NCI-H128 (cell line): ENCODE data around the gene HTRA1.

ENCODE experiments used
- DNase-seq: peaks from one replicate; lab custom pipeline; 2025; ENCODE audit not compliant: unreplicated experiment; lab: John Stamatoyannopoulos, UW

Gene HTRA1

DNA sequence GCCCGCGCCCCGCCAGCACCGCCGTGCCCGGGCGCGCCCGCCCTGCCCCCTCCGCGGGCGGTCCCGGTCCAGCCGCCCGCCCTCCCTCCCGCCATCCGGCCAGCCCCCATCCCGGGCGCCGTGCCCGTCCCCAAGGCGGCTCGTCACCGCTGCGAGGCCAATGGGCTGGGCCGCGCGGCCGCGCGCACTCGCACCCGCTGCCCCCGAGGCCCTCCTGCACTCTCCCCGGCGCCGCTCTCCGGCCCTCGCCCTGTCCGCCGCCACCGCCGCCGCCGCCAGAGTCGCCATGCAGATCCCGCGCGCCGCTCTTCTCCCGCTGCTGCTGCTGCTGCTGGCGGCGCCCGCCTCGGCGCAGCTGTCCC is at the start of gene HTRA1:
TSS of gene HTRA1 (plus strand) at position 187 of the 362 bp plus-strand sequence. CDS start at position 287, 100 bp downstream.
- DNase-seq, result no peak

DNA sequence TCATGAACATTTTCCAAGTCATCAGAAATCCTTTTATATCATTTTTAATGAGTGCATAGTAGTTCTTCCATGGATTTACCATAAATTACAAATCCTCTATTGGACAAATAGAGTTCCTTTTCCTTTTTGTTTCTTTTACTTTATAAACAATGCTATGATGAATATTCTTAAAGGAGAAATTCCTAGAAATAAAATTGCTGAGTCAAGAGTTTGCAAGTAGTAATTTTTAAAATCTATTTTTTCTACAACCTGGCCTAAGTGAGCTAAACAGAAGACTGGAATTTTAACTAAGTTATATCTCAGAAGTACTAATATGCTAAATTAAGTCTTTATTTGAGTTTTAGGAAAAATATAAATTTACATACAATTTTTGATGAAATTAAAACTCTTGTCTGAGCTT is 48.0 kb upstream of the HTRA1 start:
- DNase-seq, result no peak

DNA sequence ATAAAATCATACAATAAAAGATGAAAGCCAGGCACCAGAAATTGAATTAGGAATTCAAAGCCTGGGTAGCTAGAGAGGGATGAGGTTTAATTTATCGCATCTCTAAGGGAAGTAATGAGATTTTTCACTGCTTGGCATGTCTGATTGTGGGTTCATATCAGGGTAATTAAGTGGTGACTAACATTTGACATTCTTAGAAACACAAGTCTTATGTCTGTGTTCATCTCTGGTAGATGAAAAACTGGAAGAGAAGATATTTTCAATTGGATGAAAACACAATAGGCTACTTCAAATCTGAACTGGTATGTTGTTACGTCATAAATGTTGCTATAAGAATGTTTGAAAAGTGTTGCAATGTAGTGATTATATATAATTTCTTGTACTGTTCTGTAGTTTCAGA is 43.7 kb upstream of the HTRA1 start:
- no peak for DNase-seq

DNA sequence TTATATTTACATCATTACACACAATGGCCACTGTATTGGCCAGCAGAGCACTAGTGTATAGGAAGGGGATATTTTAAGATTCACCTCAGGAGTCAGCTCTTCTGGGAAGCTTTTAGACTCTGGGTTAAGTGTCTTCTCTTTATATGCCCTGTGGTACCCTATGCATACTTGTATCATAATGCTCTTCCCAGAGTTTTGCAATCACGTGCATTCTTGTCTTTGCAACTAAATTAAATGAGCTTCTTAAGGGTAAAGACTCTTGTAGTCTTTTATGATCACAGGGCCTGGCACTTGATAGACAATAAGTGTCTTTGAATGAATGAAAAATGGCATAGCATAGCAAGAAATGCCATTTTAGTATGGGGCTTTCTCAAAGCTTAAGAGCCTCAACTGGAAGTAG is 42.3 kb upstream of the HTRA1 start:
- DNase-seq, result no peak

DNA sequence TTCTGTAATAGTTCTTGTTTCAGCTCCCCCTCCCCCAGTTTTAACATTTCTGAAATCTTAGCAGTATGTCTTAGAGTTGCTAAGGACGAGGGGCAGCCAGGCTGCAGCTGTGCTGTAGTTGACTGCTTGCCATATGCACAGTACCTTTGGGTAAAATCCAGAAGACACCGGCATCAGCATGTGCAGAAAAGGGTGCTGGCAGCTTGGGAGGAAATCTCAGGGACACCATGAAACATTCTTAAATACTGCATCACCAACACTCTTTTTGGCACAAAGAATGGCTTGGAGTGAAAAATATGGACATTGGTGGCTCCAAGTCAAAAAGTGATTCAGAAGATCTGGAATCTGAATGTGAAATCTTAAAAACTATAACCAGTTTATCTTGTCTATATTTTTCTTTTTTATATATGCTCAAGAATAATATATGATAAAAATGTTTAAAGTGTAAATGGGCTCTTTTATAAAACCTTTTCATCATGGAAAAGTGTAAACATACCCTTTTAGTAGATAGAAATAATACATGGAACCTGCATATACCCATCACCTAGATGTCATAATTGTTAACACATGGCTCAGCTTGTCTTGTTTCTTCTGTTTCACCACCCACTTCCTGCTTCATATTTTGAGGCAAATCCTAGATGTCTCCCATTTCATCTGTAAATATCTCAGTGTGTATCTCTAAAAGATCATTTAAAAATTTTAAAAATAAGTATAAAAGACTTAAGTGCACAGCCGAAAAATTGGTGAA is 41.3 kb upstream of the HTRA1 start:
- no peak for DNase-seq

DNA sequence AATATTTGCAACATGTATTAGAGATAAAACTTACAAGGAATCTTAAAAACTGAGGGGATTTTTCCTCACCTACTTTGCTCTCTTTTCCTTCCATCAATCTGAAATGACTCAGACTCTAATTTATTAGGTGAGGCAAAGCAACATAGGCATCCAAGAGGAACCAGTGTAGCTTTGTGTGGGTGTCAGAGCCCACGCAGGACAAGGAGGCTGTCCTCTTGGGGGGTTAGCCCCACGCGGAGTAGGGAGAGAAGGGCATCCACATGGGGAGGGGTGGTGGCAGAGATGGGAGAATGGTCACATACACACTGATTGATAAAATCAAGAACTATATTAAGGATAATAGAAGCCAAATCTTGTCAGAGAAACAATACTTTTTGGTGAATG is 40.7 kb upstream of the HTRA1 start:
- DNase-seq, result no peak

DNA sequence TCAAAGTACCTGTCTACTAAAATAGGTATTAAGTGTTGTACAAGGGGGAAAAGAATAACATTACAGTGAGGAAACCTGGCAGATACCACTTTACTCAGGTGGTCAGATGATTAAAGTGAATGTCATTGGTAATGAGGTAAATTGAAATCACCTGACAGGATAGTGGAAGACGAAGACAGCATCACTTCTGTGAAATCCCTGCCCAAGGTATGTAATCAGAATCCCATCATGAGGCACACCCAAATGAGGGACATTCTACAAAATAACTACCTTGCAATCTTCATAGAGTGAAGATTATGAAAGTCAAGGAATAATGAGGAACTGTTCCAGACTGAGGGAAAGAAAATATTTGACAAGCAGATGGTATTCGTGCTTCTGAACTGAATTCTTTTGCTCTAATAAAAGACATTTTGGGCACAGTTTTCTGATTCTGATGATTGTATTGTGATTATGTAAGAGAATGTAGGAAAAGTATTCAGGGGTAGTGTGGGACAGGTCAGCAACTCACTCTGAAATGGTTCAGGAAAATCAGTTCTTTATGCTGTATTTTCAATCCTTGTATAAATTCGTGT is 40.2 kb upstream of the HTRA1 start:
- no peak for DNase-seq

DNA sequence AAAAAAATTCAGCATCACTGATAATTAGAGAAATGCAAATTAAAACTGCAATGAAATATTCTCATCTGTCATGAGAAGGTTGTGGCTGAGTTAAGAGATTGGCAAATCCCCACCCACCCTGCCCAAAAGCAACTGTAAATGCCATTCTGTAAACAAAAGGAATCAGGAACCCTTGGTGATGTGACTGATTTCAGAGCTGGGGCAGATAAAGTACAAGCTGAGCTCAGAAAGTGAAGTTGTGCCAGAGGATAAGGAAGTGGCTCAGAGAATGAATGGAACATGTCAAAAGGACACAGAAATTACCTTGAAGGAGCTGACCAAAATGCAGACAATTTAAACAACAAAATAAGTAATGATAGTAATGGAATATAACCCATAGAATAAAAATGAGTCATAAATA is 39.6 kb upstream of the HTRA1 start:
- DNase-seq, result no peak

DNA sequence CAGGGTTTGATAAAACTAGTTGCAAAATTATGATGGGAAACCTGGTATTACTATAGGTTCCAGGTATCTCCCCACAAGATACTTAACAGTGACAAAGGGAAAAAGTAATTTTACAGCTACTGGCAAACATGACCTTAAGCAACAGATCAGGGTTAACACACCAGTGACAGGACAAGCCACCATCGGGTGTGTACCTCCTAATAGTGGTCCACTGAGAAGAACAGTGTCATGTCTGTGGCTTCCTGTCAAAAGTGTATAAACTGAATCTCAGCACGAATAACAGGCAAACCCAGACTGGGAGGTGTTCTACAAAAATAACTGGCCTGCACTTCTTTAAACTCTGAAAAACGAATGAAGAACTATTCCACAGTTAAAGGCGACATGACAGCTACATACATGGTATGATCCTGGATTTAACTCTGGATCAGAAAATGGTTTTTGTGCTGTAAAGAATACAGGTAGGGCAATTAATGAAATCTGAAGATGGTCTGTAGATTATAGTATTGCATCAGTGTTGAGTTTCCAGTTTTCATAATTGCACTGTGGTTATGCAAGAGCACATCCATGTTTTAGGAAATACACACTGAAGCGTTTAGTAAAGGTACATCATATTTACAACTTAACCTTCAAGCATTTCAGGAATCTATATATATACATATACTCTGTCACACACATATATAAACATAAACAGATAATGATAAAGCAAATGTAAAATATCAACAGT is 38.9 kb upstream of the HTRA1 start:
- no peak for DNase-seq

DNA sequence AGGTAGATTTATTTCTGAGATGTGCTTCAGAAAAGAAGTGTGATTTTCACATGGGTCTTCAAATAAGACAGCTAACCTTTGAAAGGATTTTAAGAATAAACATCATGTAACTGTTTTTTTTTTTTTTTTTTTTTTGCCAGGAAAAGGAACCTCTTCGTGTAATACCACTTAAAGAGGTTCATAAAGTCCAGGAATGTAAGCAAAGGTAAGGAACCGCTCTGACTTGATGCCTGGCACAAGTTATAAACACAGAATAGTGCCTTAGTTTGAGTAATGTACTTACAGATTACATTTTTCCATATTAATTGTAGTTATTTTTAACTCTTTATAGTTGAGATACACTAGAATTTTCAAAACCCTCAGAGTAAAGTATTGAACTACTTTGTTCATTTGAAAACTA is 37.3 kb upstream of the HTRA1 start:
- DNase-seq, result no peak

DNA sequence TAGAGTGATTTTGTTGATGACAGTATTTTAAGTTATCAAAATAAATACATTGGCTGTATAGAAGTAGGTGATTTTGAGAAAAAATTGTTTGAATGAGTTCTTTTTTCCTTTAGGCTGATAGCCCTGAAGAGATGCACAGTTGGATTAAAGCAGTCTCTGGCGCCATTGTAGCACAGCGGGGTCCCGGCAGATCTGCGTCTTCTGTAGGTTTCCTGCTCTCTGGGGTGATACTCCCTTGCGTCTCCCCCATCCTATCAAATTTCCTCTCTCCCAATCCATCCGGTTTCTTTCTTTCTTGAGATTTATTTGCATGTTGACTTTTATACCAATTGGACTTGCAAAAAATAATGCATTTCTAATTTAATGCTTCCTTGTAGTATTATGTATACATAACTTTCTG is 34.5 kb upstream of the HTRA1 start:
- DNase-seq, result no peak

DNA sequence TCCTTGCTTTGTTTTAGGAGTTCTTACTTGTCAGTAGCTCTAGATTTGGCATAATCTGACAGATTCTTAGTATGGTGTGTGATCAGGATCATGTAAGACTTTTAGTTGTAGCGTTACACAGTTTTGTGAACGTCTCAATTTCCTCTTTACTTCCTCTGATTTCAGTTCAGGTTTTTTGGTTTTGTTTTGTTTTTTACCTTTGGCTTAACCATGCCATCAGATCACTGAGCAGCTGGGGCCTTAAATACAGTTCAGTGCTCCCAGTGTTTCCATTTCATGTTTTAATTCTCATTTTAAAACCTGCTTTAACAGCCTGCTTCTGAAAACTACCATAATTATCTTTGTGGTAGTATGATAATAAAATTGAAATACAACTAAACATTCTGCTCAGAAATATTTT is 34.1 kb upstream of the HTRA1 start:
- no peak for DNase-seq

DNA sequence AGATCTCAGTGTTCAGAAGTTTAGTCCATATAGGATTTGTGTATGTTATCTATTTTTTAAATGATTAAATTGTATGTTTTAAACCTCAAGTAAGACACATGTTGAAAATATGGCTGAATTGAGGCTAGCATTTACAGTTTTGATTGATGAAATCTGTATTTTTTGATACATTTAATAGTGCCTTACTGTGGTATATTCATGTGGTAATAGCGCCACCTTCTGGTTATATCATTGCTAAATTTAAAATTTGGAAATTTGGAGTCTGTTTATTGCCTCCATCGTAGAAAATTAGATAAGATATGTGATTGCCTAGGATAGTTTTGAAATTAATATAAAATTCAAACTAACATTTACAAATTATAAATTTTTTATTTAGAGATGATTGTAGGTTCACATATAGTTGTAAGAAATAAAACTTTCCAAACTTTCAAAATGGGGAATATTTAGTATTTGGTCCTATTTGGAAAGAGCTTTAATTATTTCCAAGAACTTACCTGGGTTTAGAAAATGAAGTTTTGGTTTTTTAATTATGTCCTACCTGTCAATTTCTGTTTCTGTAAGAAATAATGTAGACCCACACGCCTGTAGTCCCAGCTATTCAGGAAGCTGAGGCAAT is 26.0 kb upstream of the HTRA1 start:
- peak; percentile 1 for DNase-seq

DNA sequence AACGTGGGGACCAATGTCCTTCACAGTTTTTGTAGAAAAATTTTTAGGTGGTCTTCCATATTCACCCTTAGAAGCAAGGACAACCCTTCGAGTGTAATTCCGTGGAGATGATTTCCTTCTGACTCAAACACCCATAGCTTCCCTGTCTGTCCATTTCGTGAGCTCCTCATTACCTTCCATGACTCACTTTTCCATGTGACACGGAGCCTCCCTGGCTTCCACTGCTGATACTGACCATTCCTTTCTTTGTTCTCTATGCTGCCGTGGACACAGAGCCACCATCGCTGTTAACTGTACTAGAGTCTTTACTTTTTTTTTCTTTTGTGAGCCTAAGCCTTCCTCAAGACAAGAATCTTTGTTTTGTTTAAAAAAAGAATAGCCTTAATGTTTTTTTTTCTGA is 19.4 kb upstream of the HTRA1 start:
- no peak for DNase-seq

DNA sequence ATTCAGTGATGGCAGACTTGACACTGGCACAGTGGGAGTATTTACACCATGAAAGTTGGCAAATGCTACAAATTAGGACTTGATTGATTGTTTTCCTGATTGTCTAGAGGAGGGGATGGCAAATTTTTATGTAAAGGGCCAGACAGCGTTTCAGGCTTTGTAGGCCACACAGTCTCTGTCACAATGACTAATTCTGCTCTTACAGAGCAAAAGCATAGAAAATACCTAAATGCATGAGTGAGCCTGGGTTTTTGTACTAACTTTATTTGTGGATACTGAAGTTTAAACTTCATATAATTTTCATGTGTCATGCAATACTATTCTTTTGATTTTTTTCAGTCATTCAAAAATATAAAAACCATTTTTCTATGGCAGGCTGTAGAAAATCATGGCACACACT is 15.9 kb upstream of the HTRA1 start:
- no peak for DNase-seq

DNA sequence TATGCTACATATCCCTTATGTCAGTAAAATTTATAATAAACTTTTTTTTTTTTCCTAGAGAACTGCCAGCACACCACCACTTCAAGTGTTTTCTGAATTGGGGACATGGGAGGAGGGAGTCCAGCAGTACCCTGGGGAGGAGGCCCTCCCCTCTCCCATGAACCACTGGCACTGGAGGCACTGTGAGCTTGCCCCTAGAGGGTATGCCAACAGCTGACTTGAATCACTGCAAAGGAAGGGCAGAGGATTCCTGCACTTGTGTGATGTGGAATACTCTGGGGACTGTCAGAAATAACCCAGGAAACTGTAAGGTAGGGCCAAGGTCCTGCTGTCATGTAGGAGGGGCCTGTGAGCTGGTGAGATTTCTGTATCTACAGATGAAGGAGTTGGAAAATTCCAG is 15.4 kb upstream of the HTRA1 start:
- no peak for DNase-seq

DNA sequence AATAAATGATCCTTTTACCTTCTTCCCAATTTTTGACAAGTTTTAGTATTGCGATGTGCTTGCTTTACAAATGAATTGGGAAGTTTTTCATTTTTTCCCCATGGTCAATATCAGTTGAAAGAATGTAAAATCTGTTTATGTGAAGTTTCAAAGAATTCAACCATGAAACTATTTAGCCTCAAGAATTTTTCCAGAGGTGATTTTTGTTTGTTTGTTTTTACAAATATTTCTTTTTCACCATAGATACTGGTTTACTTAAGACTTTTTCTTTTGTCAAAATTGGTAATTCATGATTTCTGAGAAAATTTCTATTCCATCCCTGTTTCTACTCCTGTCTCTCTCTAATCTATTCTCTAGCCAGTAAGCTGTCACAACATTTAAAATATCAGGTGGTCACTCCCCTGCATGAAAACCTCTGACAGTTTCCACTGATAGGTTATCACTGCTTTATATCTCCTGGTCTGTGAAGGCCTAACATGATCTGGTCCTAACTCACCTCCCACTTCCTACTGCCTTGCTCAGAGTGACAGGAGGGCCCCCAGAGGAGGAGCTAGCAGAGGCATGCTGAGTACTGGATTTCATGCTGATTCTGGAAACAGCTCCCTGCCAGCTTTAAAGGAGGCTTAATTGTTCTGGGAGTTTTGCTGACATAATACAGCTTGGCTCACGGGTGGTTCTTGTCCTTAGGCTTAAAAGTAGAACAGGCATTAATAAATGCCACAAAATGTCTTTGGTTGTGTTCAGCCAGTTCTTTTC is 14.5 kb upstream of the HTRA1 start:
- DNase-seq, result no peak

DNA sequence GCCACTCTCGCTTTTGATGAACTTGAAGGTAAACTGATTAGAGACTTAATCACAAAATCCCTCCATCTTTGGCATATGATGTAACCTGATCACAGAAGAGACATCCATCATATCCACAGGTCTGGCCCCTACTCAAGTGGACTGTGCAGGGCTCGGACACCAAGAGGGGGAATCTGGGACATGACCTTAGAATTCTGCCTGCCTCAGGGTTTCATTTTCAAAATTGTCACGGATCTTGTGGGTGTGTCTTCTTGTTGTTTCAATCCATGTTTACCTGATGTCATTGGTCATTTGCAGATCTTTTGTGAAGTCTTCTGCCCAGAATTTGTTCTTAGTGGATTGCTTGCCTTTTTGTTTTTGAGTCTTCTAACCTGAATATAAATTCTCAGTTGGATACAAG is 12.8 kb upstream of the HTRA1 start:
- no peak for DNase-seq

DNA sequence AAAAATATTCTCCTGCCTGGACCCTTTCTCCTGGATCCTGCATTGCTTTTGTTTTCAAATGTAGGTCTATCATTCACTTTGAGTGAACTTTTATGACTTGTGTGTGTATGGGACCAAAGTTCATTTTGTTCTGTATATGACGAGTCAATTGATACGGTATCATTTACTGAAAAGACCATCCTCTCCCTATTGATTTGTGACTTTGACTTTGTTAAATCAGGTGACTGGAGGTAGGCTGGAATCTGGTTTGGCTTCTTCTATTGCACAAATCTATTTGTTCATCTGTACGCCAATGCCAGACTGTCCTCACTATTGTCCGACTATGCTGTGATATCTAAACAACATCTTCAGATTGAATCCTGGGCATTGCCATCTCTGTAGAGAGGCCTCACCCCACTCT is 12.2 kb upstream of the HTRA1 start:
- DNase-seq, result no peak

DNA sequence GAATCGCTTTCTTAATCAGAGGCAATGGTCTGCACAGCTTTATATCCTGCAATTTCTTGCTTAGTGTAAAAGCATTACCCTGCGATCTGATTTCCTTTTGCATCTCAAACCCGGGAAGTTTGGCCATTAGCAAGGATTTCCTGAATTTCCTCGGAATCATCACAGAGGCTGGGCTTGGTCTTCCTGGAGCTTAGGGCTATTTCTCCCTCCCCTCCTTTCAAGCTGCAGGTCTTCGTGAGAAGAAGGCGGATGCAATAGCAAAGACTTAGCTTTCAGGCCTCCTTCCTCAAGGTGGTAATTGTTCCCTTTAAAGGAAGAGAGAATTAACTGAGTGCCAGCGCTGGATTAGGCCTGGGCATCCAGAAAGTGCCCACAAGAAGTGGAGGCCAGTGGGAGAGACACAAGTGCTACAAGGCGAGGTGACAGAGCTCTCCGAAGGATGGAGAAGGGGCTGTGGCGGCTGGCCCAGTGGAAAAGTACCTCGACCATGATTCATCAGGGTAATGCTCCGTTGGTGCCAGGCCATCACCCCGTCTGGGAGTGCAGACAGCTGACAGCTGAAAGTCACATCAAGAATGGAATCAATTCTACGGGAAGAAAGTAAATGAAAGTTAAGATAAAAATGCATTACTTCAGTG is 10.9 kb upstream of the HTRA1 start:
- no peak for DNase-seq

DNA sequence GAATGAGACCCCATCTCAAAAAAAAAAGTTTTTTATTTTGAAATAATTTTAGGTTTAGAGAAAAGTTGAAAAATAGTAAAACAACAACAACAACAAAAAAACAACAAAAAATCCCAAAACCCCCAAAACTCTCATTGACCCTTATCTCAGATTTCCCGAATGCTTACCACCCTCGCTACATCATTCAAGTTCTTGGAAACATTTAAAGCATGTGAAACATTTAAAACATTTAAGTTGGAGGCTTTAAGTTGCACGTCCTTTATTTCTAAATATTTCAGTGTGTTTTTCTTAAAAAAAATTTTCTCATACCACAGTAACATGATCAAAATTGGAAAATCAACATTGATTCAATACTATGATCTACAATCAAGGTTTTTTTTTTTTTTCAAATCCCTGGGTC is 7.3 kb upstream of the HTRA1 start:
- DNase-seq, result no peak
